ENCODE results near the gene GLDC. TPM values are rescaled to one million over a fixed set of nuclear protein-coding genes. Genes with fewer than 3 reads are reported as not detected.

GLDC gene
- total and polyA plus RNA-seq, 12 donors, result 0.03 TPM; not detected in 11

GRCh38 chr9:6506571-6506970, 139.0 kb downstream of the GLDC start:
- no peak for DNase-seq
- no peaks in the 10 kb centered on the region for H3K27me3 ChIP-seq

DNA sequence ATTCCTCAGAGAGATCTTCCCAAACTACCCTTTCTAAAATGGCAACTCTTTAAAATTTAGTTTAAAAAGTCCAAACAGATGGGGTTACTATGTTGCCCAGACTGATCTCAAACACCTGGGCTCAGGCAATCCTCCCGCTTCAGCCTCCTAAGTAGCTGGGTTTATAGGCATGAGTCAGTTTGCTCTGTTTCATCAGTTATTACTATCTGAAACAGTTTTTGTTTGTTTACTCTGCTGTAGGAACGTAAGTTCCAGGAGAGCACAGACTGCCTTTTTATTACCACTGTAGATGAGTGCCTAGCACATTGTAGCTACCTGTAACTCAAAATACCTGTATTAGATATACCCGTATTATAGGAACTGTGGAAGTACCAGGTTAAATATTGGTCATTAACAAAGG, 143.1 kb downstream of the GLDC start:
- Histone ChIP-seq H3K4me3 (no peak overlapping the region), H3K27me3 (no peaks in the 10 kb centered on the region), H3K9me3 (no peaks in the 10 kb centered on the region), H3K27ac (no peak overlapping the region), H3K4me1 (no peaks in the 10 kb centered on the region), H3K36me3 (peaks cover 0 to 100% (median 61%) of the 10 kb centered on the region in 9 donors)
- no peak for ATAC-seq
- DNase-seq, result no peak
- WGBS, 2 donors, result 97 to 98% methylated on average over 3 of the region's 3 CpGs
- intact Hi-C loops (cut with DNase I), result no loop called here
- TF ChIP-seq CTCF (IDR thresholded peaks at IDR 0.05), result no peak

More at GRCh38 chr9:6506571-6506970, 139.0 kb downstream of the GLDC start:
- 91% methylated on average over 2 of the region's 2 CpGs for WGBS, 2 donors
- no peak overlapping the region for H3K4me3 ChIP-seq
- intact Hi-C loops (cut with DNase I), result no loop called here
- H3K27ac ChIP-seq, result no peak overlapping the region
- H3K9me3 ChIP-seq, result no peaks in the 10 kb centered on the region
- no peaks in the 10 kb centered on the region for H3K4me1 ChIP-seq
- peaks cover 0 to 73% (median 41%) of the 10 kb centered on the region in 9 donors for H3K36me3 ChIP-seq
- no peak for ATAC-seq
- no peak for TF ChIP-seq CTCF (IDR thresholded peaks at IDR 0.05)

- ATAC-seq (no peak), DNase-seq (no peak)
- Histone ChIP-seq H3K4me1 (no peaks in the 10 kb centered on the region), H3K27ac (no peak overlapping the region), H3K4me3 (no peak overlapping the region), H3K36me3 (peaks cover 0 to 100% (median 59%) of the 10 kb centered on the region in 9 donors), H3K9me3 (no peaks in the 10 kb centered on the region), H3K27me3 (no peaks in the 10 kb centered on the region)
- intact Hi-C loops (cut with DNase I), result no loop called here
- 67 to 75% methylated on average over 2 of the region's 2 CpGs for WGBS, 2 donors
- no peak for TF ChIP-seq CTCF (IDR thresholded peaks at IDR 0.05)
Measured at GRCh38 chr9:6501526-6502210, 143.9 kb downstream of the GLDC start.

- no peak overlapping the region for H3K27ac ChIP-seq
- 93 to 94% methylated on average over 1 of the region's 1 CpG for whole genome bisulfite sequencing, 2 donors
- peaks cover 0 to 100% (median 36%) of the 10 kb centered on the region in 9 donors for H3K36me3 ChIP-seq
- ATAC-seq (no peak), DNase-seq (no peak)
- intact Hi-C loops (cut with DNase I), result loop anchor here in 2 of 10 donors (10.0 kb wide), 1 partner anchor 144 kb away; no protein-coding TSS in a partner anchor
- H3K4me1 ChIP-seq, result peaks cover 0 to 5% (median 0%) of the 10 kb centered on the region in 9 donors
- no peaks in the 10 kb centered on the region for H3K9me3 ChIP-seq
- TF ChIP-seq CTCF (IDR thresholded peaks at IDR 0.05), result no peak
- no peaks in the 10 kb centered on the region for H3K27me3 ChIP-seq
- no peak overlapping the region for H3K4me3 ChIP-seq
Measured at GRCh38 chr9:6498982-6499381, 146.5 kb downstream of the GLDC start.
